SK-N-SH (cell line): ENCODE data around the gene STIP1. TPM values are rescaled to one million over a fixed set of nuclear protein-coding genes. Genes with fewer than 3 reads are reported as not detected.
"Not testable (repeated sequence)": the region's sequence is repeated elsewhere in the genome, so short reads cannot be mapped to it uniquely, and the experiment has no call there.

Experiments used
- CTCF ChIA-PET: fragments of 300-600, 350-600 bp; formaldehyde crosslinking; extraction: SDS; loops from one replicate; lab custom pipeline; 2021; lab: Yijun Ruan, JAX
- POLR2A ChIA-PET: fragments of 350-600 bp; sonication (Branson Sonifier 250); formaldehyde crosslinking; extraction: SDS; loops from one replicate; lab custom pipeline; 2020; ENCODE audit warnings: antibody characterized with exemption, inconsistent platforms; lab: Yijun Ruan, JAX
- DNase-seq: peaks from one replicate; pipeline ENCODE4 v3.0.0; 2012
- H2AFZ ChIP-seq: fragments of 200-600 bp; sonication (generic); 2 replicates; pipeline ENCODE4 v1.8.1; 2016; ENCODE audit warnings: antibody characterized with exemption, mild to moderate bottlenecking, low read depth
- H3F3A ChIP-seq: fragments of 200-600 bp; sonication (generic); replicated peaks from 2 replicates; pipeline ENCODE3; 2016; ENCODE audit warnings: antibody characterized with exemption, mild to moderate bottlenecking; ENCODE audit not compliant: insufficient read depth
- H3K27ac ChIP-seq, 2 experiments: fragments of 200-500 bp in 1 of 2; fragments of 200-600 bp in 1 of 2; sonication (Bioruptor generic) in 1 of 2; sonication (generic), shearing (Covaris generic) in 1 of 2; 2 replicates each; pipeline versions ENCODE4 v1.5.1 to v1.6.1; 2014 to 2016; ENCODE audit warnings: low read depth in 2 of 2, inconsistent platforms in 1 of 2, low read length in 1 of 2, mild to moderate bottlenecking in 1 of 2, mixed read lengths in 1 of 2
- H3K27me3 ChIP-seq: fragments of 200-600 bp; sonication (generic), shearing (Covaris generic); 2 replicates; pipeline ENCODE4 v1.6.1; 2016; ENCODE audit warnings: mixed run types; ENCODE audit not compliant: insufficient read depth
- H3K36me3 ChIP-seq, 2 experiments: fragments of 200-500 bp in 1 of 2; fragments of 200-600 bp in 1 of 2; sonication (Bioruptor generic) in 1 of 2; sonication (generic) in 1 of 2; replicated peaks in 1 of 2; 2 replicates each; pipeline versions ENCODE3 to v1.5.1; 2014 to 2016; ENCODE audit warnings: low read length in 1 of 2, mild to moderate bottlenecking in 1 of 2; ENCODE audit not compliant: insufficient read depth in 2 of 2, control insufficient read depth in 1 of 2
- H3K4me1 ChIP-seq, 2 experiments: fragments of 200-500 bp in 1 of 2; fragments of 200-600 bp in 1 of 2; sonication (Bioruptor generic) in 1 of 2; sonication (generic), shearing (Covaris generic) in 1 of 2; 2 replicates each; pipeline versions ENCODE4 v1.5.1 to v1.6.1; 2014 to 2016; ENCODE audit warnings: low read depth in 1 of 2, low read length in 1 of 2, mixed run types in 1 of 2; ENCODE audit not compliant: insufficient read depth in 2 of 2, control insufficient read depth in 1 of 2
- H3K4me2 ChIP-seq: fragments of 200-600 bp; sonication (generic), shearing (Covaris generic); 2 replicates; pipeline ENCODE4 v1.6.1; 2017; ENCODE audit warnings: mixed run types
- H3K4me3 ChIP-seq, 2 experiments: fragments of 200-500 bp in 1 of 2; fragments of 200-600 bp in 1 of 2; sonication (Bioruptor generic) in 1 of 2; sonication (generic), shearing (Covaris generic) in 1 of 2; 2 replicates each; pipeline versions ENCODE4 v1.5.1 to v1.8.1; 2014 to 2016; ENCODE audit warnings: low read depth in 2 of 2, inconsistent platforms in 1 of 2, low read length in 1 of 2, mild to moderate bottlenecking in 1 of 2, mixed read lengths in 1 of 2, moderate library complexity in 1 of 2
- H3K79me2 ChIP-seq: fragments of 200-600 bp; sonication (generic); 2 replicates; pipeline ENCODE4 v1.8.1; 2017; ENCODE audit warnings: mild to moderate bottlenecking; ENCODE audit not compliant: insufficient read depth
- H3K9ac ChIP-seq: fragments of 200-600 bp; sonication (generic); 2 replicates; pipeline ENCODE4 v1.6.1; 2017; ENCODE audit warnings: mixed run types
- H3K9me2 ChIP-seq: fragments of 200-600 bp; sonication (generic); 2 replicates; pipeline ENCODE4 v1.6.1; 2017; ENCODE audit warnings: mixed run types
- H3K9me3 ChIP-seq: fragments of 200-600 bp; sonication (generic); 2 replicates; pipeline ENCODE4 v1.6.1; 2017; ENCODE audit warnings: mixed run types, mild to moderate bottlenecking, moderate library complexity
- H4K20me1 ChIP-seq: fragments of 200-600 bp; sonication (generic); 2 replicates; pipeline ENCODE4 v1.6.1; 2017; ENCODE audit warnings: mild to moderate bottlenecking, mixed run types; ENCODE audit not compliant: insufficient read depth
- CHD2 ChIP-seq: fragments of 150-350 bp; IDR thresholded peaks from 2 replicates; pipeline ENCODE4 v1.6.1; 2018; ENCODE audit warnings: low read length; ENCODE audit not compliant: partially characterized antibody
- CTCF ChIP-seq: fragments of 200-600 bp; sonication (generic); IDR thresholded peaks from 2 replicates; pipeline ENCODE4 v1.6.1; 2017; ENCODE audit warnings: antibody characterized with exemption, mild to moderate bottlenecking, moderate library complexity
- EZH2phosphoT487 ChIP-seq: fragments of 200-600 bp; sonication (generic); IDR thresholded peaks from 2 replicates; pipeline ENCODE4 v1.6.1; 2017; ENCODE audit warnings: low read depth, mixed run types, mild to moderate bottlenecking, antibody characterized with exemption, moderate library complexity, borderline replicate concordance
- FOXJ3 ChIP-seq: sonication (generic); formaldehyde crosslinking; IDR thresholded peaks from 2 replicates; pipeline ENCODE4 v1.5.1; 2020; ENCODE audit warnings: mild to moderate bottlenecking, missing genetic modification reagents
- GABPA ChIP-seq: IDR thresholded peaks from 2 replicates; pipeline ENCODE4 v1.4.0; 2012; ENCODE audit warnings: low read depth, mild to moderate bottlenecking
- IRF3 ChIP-seq: fragments of 150-350 bp; IDR thresholded peaks from 2 replicates; pipeline ENCODE4 v1.6.1; 2016; ENCODE audit warnings: mild to moderate bottlenecking, low read depth, low read length
- MAX ChIP-seq: IDR thresholded peaks from 2 replicates; pipeline ENCODE4 v1.4.0; 2012; ENCODE audit warnings: low read depth
- NFIC ChIP-seq: IDR thresholded peaks from 2 replicates; pipeline ENCODE4 v1.4.0; 2012; ENCODE audit warnings: borderline replicate concordance
- NRF1 ChIP-seq: IDR thresholded peaks from 2 replicates; pipeline ENCODE4 v1.6.1; 2012; ENCODE audit warnings: low read depth, mild to moderate bottlenecking, low read length
- PBX3 ChIP-seq: IDR thresholded peaks from 2 replicates; pipeline ENCODE4; 2012
- POLR2AphosphoS5 ChIP-seq: IDR thresholded peaks from 2 replicates; pipeline ENCODE4 v1.6.1; 2012; ENCODE audit warnings: low read depth, low read length
- RAD21 ChIP-seq: IDR thresholded peaks from 2 replicates; pipeline ENCODE4 v1.6.1; 2012; ENCODE audit warnings: mild to moderate bottlenecking, low read length
- RCOR1 ChIP-seq: fragments of 150-350 bp; IDR thresholded peaks from 2 replicates; pipeline ENCODE4 v1.6.1; 2017; ENCODE audit warnings: antibody characterized with exemption, low read length
- REST ChIP-seq: IDR thresholded peaks from 2 replicates; pipeline ENCODE4 v1.6.1; 2012; ENCODE audit warnings: mild to moderate bottlenecking, low read depth, low read length, moderate library complexity
- RFX5 ChIP-seq: IDR thresholded peaks from 2 replicates; pipeline ENCODE4 v1.6.1; 2012; ENCODE audit warnings: mild to moderate bottlenecking, improper control_type of control experiment, low read length
- RXRA ChIP-seq: IDR thresholded peaks from 2 replicates; pipeline ENCODE4 v1.4.0; 2012; ENCODE audit warnings: low read depth, mild to moderate bottlenecking, borderline replicate concordance
- TCF12 ChIP-seq: IDR thresholded peaks from 2 replicates; pipeline ENCODE4 v1.4.0; 2012
- USF2 ChIP-seq: fragments of 150-350 bp; IDR thresholded peaks from 2 replicates; pipeline ENCODE4 v1.6.1; 2017; ENCODE audit warnings: antibody characterized with exemption, low read length, low read depth, borderline replicate concordance
- YY1 ChIP-seq: IDR thresholded peaks from 2 replicates; pipeline ENCODE4 v1.4.0; 2012; ENCODE audit warnings: low read depth, mild to moderate bottlenecking
- WGBS: methylation state at CpG from one replicate; pipeline ENCODE4 v1.1.6; 2017; ENCODE audit warnings: low lambda C conversion rate; 5-methylcytosine and 5-hydroxymethylcytosine counted together
- polyA plus RNA-seq, 3 experiments: library from polyadenylated mRNA; depleted of rRNA; stranded (reverse); fragments of >200 nt; gene quantifications; 2 replicates each; pipeline ENCODE4 v1.2.3, GENCODE V29; 2012

The STIP1 gene
- polyA plus RNA-seq, 1 of the 3 experiments (the other 2 are of a cell fraction): 163 TPM

- Histone ChIP-seq H3K27ac (no peak overlapping the region), H3K9me2 (no peaks in the 10 kb centered on the region), H3K4me1 (peaks cover 8 to 27% of the 10 kb centered on the region in 2 experiments; a peak in 3 of 4 replicates), H4K20me1 (no peaks in the 10 kb centered on the region), H3K4me2 (no peak overlapping the region), H3K4me3 (no peak overlapping the region), H3K79me2 (peaks cover 7% of the 10 kb centered on the region; the same call in 1 of the 2 replicates), H2AFZ (no peak overlapping the region), H3K27me3 (no peaks in the 10 kb centered on the region), H3F3A (no peaks in the 10 kb centered on the region), H3K36me3 (no peaks in the 10 kb centered on the region), H3K9ac (no peak overlapping the region), H3K9me3 (no peaks in the 10 kb centered on the region)
- 99% methylated on average over 10 of the region's 10 CpGs for WGBS
- TF ChIP-seq GABPA (no peak), RFX5 (no peak), NRF1 (no peak), PBX3 (no peak), RCOR1 (no peak), RAD21 (no peak), USF2 (no peak), RXRA (no peak), CTCF (no peak), TCF12 (no peak), IRF3 (no peak), MAX (no peak), POLR2AphosphoS5 (no peak), CHD2 (no peak), YY1 (no peak), EZH2phosphoT487 (no peak), REST (no peak), FOXJ3 (CRISPR knock-in tag) (no peak), NFIC (no peak)
- CTCF ChIA-PET: interaction anchor here (7.2 kb wide), 1 partner anchor 10 kb away, joined by 61 read pairs; no protein-coding TSS in a partner anchor
- POLR2A ChIA-PET: no interaction called here
- no peak for DNase-seq
Observed at GRCh38 chr11:64161037-64161436, 24.9 kb upstream of the STIP1 start.

GRCh38 chr11:64162769-64163168 is 23.2 kb upstream of the STIP1 start:
- DNase-seq, H2AFZ ChIP-seq, H3K9me2 ChIP-seq, H3K4me2 ChIP-seq, H3F3A ChIP-seq, H3K27me3 ChIP-seq, H3K79me2 ChIP-seq, H3K4me3 ChIP-seq, H3K9ac ChIP-seq, H3K27ac ChIP-seq, H4K20me1 ChIP-seq, H3K9me3 ChIP-seq, H3K36me3 ChIP-seq: not testable (repeated sequence)
- WGBS: 94% methylated on average over 16 of the region's 16 CpGs
- CTCF ChIA-PET: interaction anchor here (7.2 kb wide), 1 partner anchor 12 kb away, joined by 61 read pairs; no protein-coding TSS in a partner anchor
- peaks cover 8 to 19% of the 10 kb centered on the region in 2 experiments; a peak in 3 of 4 replicates for H3K4me1 ChIP-seq
- POLR2A ChIA-PET: interaction anchor here (0.5 kb wide), 1 partner anchor 153 kb away, joined by 3 read pairs; no protein-coding TSS in a partner anchor
